Karpas-422 (cell line): ENCODE data around the gene CDKAL1. TPM values are rescaled to one million over a fixed set of nuclear protein-coding genes. Genes with fewer than 3 reads are reported as not detected.

ENCODE experiments used
- DNase-seq: peaks from one replicate; pipeline ENCODE4 v3.0.0-alpha.2; 2015
- H2AFZ ChIP-seq: fragments of 200-600 bp; sonication (generic); 2 replicates; pipeline ENCODE4 v1.6.1; 2014; ENCODE audit warnings: antibody characterized with exemption, low read length, mixed read lengths
- H3K27ac ChIP-seq: fragments of 200-600 bp; sonication (generic); 2 replicates; pipeline ENCODE4 v1.5.1; 2014; ENCODE audit warnings: mild to moderate bottlenecking, low read length, moderate library complexity
- H3K27me3 ChIP-seq: fragments of 200-600 bp; sonication (generic); 2 replicates; pipeline ENCODE4 v1.6.1; 2014; ENCODE audit warnings: low read length, mixed read lengths
- H3K36me3 ChIP-seq: fragments of 200-600 bp; sonication (generic); 2 replicates; pipeline ENCODE4 v1.6.1; 2014; ENCODE audit warnings: low read length, mixed read lengths; ENCODE audit not compliant: insufficient read depth
- H3K4me1 ChIP-seq: fragments of 200-600 bp; sonication (generic); 2 replicates; pipeline ENCODE4 v1.6.1; 2014; ENCODE audit warnings: mild to moderate bottlenecking, low read length, mixed read lengths
- H3K4me2 ChIP-seq: fragments of 200-600 bp; sonication (generic); 2 replicates; pipeline ENCODE4 v1.6.1; 2014; ENCODE audit warnings: low read length, low read depth, mild to moderate bottlenecking; ENCODE audit not compliant: poor library complexity, severe bottlenecking
- H3K4me3 ChIP-seq: fragments of 200-600 bp; sonication (generic); 2 replicates; pipeline ENCODE4 v1.5.1; 2014; ENCODE audit warnings: mild to moderate bottlenecking, antibody characterized with exemption, low read length, mixed read lengths
- H3K79me2 ChIP-seq: fragments of 200-600 bp; sonication (generic); 2 replicates; pipeline ENCODE4 v1.6.1; 2014; ENCODE audit warnings: mild to moderate bottlenecking, low read length, mixed read lengths
- H3K9ac ChIP-seq: fragments of 200-600 bp; sonication (generic); 2 replicates; pipeline ENCODE4 v1.6.0; 2014; ENCODE audit warnings: low read length
- H3K9me2 ChIP-seq: fragments of 200-600 bp; sonication (generic), shearing (Covaris generic); replicated peaks from 2 replicates; pipeline ENCODE4 v1.6.0; 2014; ENCODE audit warnings: mild to moderate bottlenecking, low read length, moderate library complexity; ENCODE audit not compliant: insufficient read depth
- H3K9me3 ChIP-seq: fragments of 300-700, 200-600 bp; sonication (generic); 2 replicates; pipeline ENCODE4 v1.6.1; 2014; ENCODE audit warnings: low read length, mixed read lengths
- H4K20me1 ChIP-seq: fragments of 200-600 bp; sonication (generic); 2 replicates; pipeline ENCODE4 v1.6.1; 2014; ENCODE audit warnings: mild to moderate bottlenecking, antibody characterized with exemption, low read length, low read depth; ENCODE audit not compliant: insufficient read depth
- total RNA-seq: library from RNA; depleted of rRNA; stranded (reverse); fragments of >200 nt; shearing (Covaris generic); gene quantifications from 2 replicates; pipeline ENCODE4 v1.2.3, GENCODE V29; 2014; ENCODE audit warnings: low replicate concordance

Gene CDKAL1
- total RNA-seq, 1 experiment from 2014 or later = 23.7 TPM

DNA sequence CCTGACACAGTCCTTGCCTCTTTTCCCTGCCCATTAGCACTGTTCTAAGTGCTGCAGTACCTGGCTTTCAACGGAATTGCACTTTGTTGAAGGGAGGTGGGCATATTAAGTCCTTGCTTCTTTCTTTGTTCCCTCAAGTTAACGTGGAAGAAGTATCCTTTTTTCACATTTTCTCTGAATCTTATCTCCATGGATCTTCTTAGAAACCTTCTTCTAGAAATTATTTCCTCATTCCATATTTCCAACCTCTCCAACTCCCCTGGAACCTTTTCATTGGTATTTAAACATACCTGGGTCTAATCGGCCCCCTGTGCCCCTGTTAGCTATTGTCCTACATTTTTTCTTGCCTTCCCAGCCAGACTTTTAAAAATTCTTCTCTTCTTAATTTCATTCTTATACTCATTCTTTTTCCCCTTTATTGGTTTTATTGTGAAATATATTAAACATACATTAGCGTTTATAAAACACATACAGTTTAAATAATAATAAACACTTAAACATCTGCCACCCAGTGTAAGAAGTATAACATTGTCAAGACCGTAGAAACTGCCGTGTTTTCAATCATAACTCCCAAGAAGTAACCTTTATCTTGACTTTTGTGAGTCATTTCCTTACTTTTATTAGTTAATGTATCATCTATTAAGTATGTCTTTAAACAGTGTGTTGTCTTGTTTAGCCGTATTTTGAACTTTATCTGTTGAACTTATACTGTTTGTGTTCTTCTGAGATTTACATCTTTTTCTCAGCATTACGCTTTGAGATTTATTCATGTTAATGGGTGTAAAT is 118.2 kb downstream of the CDKAL1 start:
- H3K79me2 ChIP-seq = peaks cover 29% of the 10 kb centered on the region
- no peak overlapping the region for H3K27ac ChIP-seq
- no peak overlapping the region for H2AFZ ChIP-seq

DNA sequence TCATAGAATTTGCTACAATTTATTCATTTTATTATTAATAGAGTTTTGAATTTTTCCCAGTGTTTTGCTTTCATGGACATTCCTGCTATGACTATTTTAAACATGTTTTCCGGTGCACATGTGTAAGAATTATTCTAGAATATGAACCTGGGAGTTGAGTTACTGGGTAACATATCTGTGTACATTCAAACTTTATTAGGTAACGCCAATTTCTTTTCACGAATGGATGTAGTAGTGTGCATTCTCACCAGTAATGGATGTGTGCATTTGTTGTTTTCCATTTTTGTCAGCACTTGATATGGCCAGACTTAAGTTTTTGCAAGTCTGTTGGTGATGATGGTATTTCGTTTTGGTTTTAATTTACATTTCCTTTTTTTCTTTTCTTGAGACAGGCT is 118.8 kb downstream of the CDKAL1 start:
- Histone ChIP-seq H3K4me1 (no peaks in the 10 kb centered on the region), H3K9me3 (no peaks in the 10 kb centered on the region), H3K9me2 (no peaks in the 10 kb centered on the region), H3K4me3 (no peak overlapping the region), H3K9ac (no peak overlapping the region), H3K27ac (no peak overlapping the region), H2AFZ (no peak overlapping the region), H4K20me1 (no peaks in the 10 kb centered on the region), H3K36me3 (no peaks in the 10 kb centered on the region), H3K79me2 (peaks cover 29% of the 10 kb centered on the region), H3K27me3 (no peaks in the 10 kb centered on the region), H3K4me2 (no peak overlapping the region)
- no peak for DNase-seq

More for the DNA sequence above, 118.2 kb downstream of the CDKAL1 start:
- Histone ChIP-seq H3K4me3 (no peak overlapping the region), H3K4me1 (no peaks in the 10 kb centered on the region), H3K4me2 (no peak overlapping the region), H4K20me1 (no peaks in the 10 kb centered on the region), H3K9me3 (no peaks in the 10 kb centered on the region), H3K9me2 (no peaks in the 10 kb centered on the region), H3K36me3 (no peaks in the 10 kb centered on the region), H3K9ac (no peak overlapping the region), H3K27me3 (no peaks in the 10 kb centered on the region)
- DNase-seq = no peak

DNA sequence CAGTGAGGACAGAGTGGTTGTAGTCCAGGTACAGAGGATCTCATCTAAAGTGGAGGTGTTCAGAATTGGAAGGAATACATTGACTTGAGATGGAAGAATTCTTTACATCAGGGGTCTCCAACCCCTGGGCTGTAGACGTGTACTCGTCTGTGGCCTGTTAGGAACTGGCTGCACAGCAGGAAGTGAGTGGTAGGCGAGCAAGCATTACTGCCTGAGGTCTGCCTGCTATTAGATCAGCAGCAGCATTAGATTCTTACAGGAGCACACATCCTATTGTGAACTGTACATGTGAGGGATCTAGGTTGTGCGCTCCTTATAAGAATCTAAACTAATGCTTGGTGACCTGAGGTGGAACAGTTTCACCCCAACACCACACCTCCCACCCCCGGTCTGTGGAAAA is 121.1 kb downstream of the CDKAL1 start:
- no peaks in the 10 kb centered on the region for H3K9me3 ChIP-seq
- no peak overlapping the region for H3K4me2 ChIP-seq
- peaks cover 30% of the 10 kb centered on the region for H3K79me2 ChIP-seq
- no peaks in the 10 kb centered on the region for H3K4me1 ChIP-seq
- DNase-seq = peak; percentile 22
- H4K20me1 ChIP-seq = no peaks in the 10 kb centered on the region
- no peak overlapping the region for H3K9ac ChIP-seq
- no peak overlapping the region for H2AFZ ChIP-seq
- H3K27ac ChIP-seq = no peak overlapping the region
- no peaks in the 10 kb centered on the region for H3K9me2 ChIP-seq
- no peak overlapping the region for H3K4me3 ChIP-seq
- no peaks in the 10 kb centered on the region for H3K36me3 ChIP-seq
- H3K27me3 ChIP-seq = no peaks in the 10 kb centered on the region

DNA sequence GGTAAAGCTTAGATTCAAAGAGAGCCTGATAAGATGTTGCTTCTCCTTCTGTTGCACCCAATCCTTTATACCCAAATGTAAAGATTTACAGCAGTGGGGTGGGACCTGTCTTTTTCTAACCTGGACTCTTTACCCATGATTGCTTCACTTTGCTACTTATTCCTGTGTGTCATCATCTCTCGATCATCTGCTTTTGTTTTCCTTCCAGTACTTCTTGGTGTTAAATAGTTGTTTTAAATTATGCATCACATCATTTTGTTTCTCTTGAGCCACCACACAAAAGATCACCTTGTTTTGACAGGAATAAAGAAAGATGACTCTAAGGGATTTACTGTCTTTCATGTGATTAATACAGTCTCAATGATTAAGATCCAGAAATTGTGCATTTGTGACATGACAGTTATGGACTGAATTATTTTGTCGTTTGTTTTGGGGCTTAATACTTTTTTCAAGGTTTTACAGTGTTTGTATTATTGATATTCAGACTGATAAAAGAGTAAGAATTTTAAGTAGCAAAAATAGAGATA is 123.1 kb downstream of the CDKAL1 start:
- H3K36me3 ChIP-seq = no peaks in the 10 kb centered on the region
- no peak overlapping the region for H3K4me3 ChIP-seq
- no peak overlapping the region for H2AFZ ChIP-seq
- no peak overlapping the region for H3K4me2 ChIP-seq
- H3K9me2 ChIP-seq = no peaks in the 10 kb centered on the region
- no peaks in the 10 kb centered on the region for H3K27me3 ChIP-seq
- H3K4me1 ChIP-seq = peaks cover 7% of the 10 kb centered on the region; the same call in 1 of the 2 replicates
- no peak overlapping the region for H3K27ac ChIP-seq
- H3K9me3 ChIP-seq = no peaks in the 10 kb centered on the region
- DNase-seq = no peak
- no peak overlapping the region for H3K9ac ChIP-seq
- H4K20me1 ChIP-seq = no peaks in the 10 kb centered on the region
- H3K79me2 ChIP-seq = peaks cover 22% of the 10 kb centered on the region

DNA sequence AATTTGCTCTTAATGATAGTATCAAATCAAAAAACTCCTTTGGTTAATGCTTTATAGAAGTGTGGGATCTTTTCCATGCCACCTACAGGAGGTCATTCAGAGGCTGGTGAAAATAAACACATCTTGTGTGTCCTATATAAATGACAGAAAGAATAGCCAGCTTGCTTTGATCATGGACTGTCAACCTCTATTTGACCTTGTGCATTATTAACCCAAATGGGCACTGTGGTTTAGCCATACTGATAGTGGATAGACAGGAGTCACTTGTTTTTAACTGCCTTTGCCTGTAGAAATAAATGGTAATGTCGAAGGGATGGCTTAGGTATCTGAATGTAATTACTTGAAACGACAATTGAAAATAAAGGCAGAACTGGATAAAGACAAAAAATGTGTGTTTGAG is 123.8 kb downstream of the CDKAL1 start:
- Histone ChIP-seq H4K20me1 (no peaks in the 10 kb centered on the region), H3K9me3 (no peaks in the 10 kb centered on the region), H3K27ac (no peak overlapping the region), H3K27me3 (no peaks in the 10 kb centered on the region), H3K4me1 (peaks cover 7% of the 10 kb centered on the region; the same call in 1 of the 2 replicates), H2AFZ (no peak overlapping the region), H3K9ac (no peak overlapping the region), H3K9me2 (no peaks in the 10 kb centered on the region), H3K36me3 (no peaks in the 10 kb centered on the region), H3K4me3 (no peak overlapping the region), H3K4me2 (no peak overlapping the region), H3K79me2 (peaks cover 21% of the 10 kb centered on the region)
- no peak for DNase-seq

DNA sequence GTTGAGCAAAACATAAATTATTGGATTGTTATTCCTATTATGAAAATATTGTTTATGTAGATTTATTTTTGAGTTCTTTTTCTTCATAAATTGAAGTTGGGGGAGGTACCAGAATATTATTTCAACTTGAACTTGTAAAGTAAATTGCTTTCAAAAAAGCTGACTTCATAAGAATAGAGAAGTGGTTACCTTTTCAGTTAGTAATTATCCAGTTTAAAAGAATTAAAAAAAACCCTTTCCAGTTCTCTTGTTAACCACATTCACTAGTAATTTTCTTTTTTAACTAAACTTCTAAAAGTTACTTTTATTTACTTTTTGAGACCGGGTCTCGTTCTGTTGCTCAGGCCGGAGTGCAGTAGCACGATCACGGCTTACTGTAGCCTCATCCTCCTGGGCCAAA is 124.3 kb downstream of the CDKAL1 start:
- H3K9me3 ChIP-seq = no peaks in the 10 kb centered on the region
- H3K9me2 ChIP-seq = no peaks in the 10 kb centered on the region
- H3K4me3 ChIP-seq = no peak overlapping the region
- H3K27me3 ChIP-seq = no peaks in the 10 kb centered on the region
- no peak overlapping the region for H3K4me2 ChIP-seq
- H3K4me1 ChIP-seq = peaks cover 7% of the 10 kb centered on the region; the same call in 1 of the 2 replicates
- H4K20me1 ChIP-seq = no peaks in the 10 kb centered on the region
- no peaks in the 10 kb centered on the region for H3K36me3 ChIP-seq
- DNase-seq = no peak
- H2AFZ ChIP-seq = no peak overlapping the region
- no peak overlapping the region for H3K9ac ChIP-seq
- H3K27ac ChIP-seq = no peak overlapping the region
- peaks cover 21% of the 10 kb centered on the region for H3K79me2 ChIP-seq

DNA sequence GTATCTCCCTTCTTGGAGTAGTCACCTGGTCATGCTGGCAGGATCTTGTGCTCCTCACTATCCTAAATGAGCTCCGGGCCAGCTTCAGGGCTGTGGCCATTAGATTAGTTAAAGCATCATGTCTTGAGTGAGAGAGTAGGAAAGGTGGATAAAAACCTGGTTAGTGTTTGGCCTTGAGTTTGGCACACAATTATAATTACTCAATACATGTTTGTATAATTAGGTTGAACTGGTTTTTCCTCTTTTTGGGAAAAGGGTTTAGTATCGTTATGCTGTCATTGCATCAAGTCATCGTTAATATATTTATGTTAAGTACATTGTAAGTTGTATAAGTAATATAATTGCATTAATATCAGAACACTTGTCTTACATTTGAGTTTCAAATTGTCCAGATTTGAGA is 126.3 kb downstream of the CDKAL1 start:
- H3K4me2 ChIP-seq = no peak overlapping the region
- H3K4me1 ChIP-seq = peaks cover 7% of the 10 kb centered on the region; the same call in 1 of the 2 replicates
- no peak overlapping the region for H2AFZ ChIP-seq
- no peaks in the 10 kb centered on the region for H3K36me3 ChIP-seq
- no peak for DNase-seq
- H3K27me3 ChIP-seq = no peaks in the 10 kb centered on the region
- peaks cover 12% of the 10 kb centered on the region; the same call in 1 of the 2 replicates for H3K79me2 ChIP-seq
- no peaks in the 10 kb centered on the region for H3K9me2 ChIP-seq
- H3K4me3 ChIP-seq = no peak overlapping the region
- no peak overlapping the region for H3K9ac ChIP-seq
- H3K9me3 ChIP-seq = no peaks in the 10 kb centered on the region
- no peaks in the 10 kb centered on the region for H4K20me1 ChIP-seq
- H3K27ac ChIP-seq = no peak overlapping the region

DNA sequence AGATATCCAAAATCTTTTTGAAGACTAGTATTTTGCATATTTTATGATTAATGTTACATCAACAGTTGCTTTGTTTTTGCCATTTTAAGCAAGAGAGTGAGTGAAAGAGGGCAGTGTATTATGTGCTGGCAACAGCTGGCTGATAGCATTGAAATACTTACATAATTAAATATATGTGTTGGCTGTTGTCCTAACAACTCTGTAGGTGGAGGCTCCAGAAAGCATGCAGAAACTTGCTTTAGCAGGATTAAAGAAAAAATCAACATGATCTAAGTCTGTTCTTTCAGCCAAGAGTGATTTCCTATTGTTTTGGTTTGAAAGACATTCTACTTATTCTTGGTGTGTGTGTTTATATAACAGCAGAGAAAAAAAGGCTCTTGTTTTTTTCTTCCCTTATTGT is 127.5 kb downstream of the CDKAL1 start:
- peaks cover 5% of the 10 kb centered on the region; the same call in 1 of the 2 replicates for H3K79me2 ChIP-seq
- no peak overlapping the region for H2AFZ ChIP-seq
- H3K4me1 ChIP-seq = peaks cover 7% of the 10 kb centered on the region; the same call in 1 of the 2 replicates
- H4K20me1 ChIP-seq = no peaks in the 10 kb centered on the region
- no peak overlapping the region for H3K9ac ChIP-seq
- H3K4me3 ChIP-seq = no peak overlapping the region
- no peaks in the 10 kb centered on the region for H3K36me3 ChIP-seq
- H3K9me3 ChIP-seq = no peaks in the 10 kb centered on the region
- no peaks in the 10 kb centered on the region for H3K9me2 ChIP-seq
- no peak overlapping the region for H3K4me2 ChIP-seq
- no peak for DNase-seq
- H3K27ac ChIP-seq = no peak overlapping the region
- H3K27me3 ChIP-seq = no peaks in the 10 kb centered on the region
